Colonic mucosa (tissue), 4 donors: ENCODE data around the gene TGM6. TPM values are rescaled to one million over a fixed set of nuclear protein-coding genes. Genes with fewer than 3 reads are reported as not detected.

Experiments used
- DNase-seq: peaks from one replicate; pipeline ENCODE4 v3.0.0-alpha.2; 2020
- H3K27ac ChIP-seq: fragments of 200-600 bp; one replicate; pipeline ENCODE4 v1.8.0; 2021
- H3K27me3 ChIP-seq: fragments of 200-600 bp; one replicate; pipeline ENCODE4 v1.8.0; 2021
- H3K36me3 ChIP-seq: fragments of 200-600 bp; one replicate; pipeline ENCODE4 v1.8.0; 2021
- H3K4me1 ChIP-seq: fragments of 200-600 bp; one replicate; pipeline ENCODE4 v1.8.0; 2021; ENCODE audit warnings: mild to moderate bottlenecking
- H3K4me3 ChIP-seq: fragments of 200-600 bp; one replicate; pipeline ENCODE4 v1.8.0; 2021
- H3K9ac ChIP-seq, 2 donors: one replicate each; pipeline ENCODE4 v1.7.0; 2013; ENCODE audit warnings: control low read depth in 2 of 2, low read depth in 2 of 2, low read length in 2 of 2
- H3K9me3 ChIP-seq: fragments of 200-600 bp; one replicate; pipeline ENCODE4 v1.8.0; 2021
- intact Hi-C: fragments of 100-400 bp; cut with DNase I; formaldehyde crosslinking; loops from one replicate; pipeline ENCODE4 v1.14.1; 2022
- total RNA-seq, 2 donors: library from RNA; stranded (reverse); fragmentation: NEBNext Ultra II Directional in 1 of 2; extraction: Animal tissue kit (Norgen Biotek cat#: 25700) in 1 of 2; gene quantifications; one replicate each; pipeline ENCODE4 v1.2.1, GENCODE V29; 2021
- TF ChIP-seq, protein P1 (sequence below): fragments of 200-600 bp; IDR thresholded peaks from one replicate; pipeline ENCODE4 v1.8.0; 2022; ENCODE audit warnings: antibody characterized with exemption, mild to moderate bottlenecking
- donor health status: healthy.
- donor health status: DM: no; HTN: no; CAD: no.
- donor health status: DM: no; HTN: no; CAD: no.

Gene TGM6
- total RNA-seq, 2 donors from 2014 or later, result not detected

DNA sequence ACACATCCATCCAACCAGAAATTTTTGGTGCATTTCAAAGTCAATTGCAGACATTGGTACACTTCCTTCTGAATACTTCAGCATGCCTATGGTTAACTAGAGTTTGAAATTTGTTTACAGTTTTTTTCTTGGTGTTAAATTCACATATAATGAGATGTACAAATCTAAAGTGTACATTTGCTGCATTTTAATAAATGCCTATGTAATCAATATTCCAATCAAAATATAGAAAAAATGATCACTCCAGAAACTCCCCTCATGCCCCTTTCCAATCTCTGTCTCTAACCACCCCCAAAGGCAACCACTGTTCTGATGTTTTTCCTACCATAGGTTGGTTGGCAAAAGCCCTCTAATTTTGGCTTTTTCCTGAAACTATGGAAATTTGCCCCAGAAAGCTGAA is 7.6 kb upstream of the TGM6 start:
- no peaks in the 10 kb centered on the region for H3K9me3 ChIP-seq
- H3K4me1 ChIP-seq, result no peaks in the 10 kb centered on the region
- intact Hi-C loops, result no loop called here
- no peak overlapping the region for H3K9ac ChIP-seq
- H3K27ac ChIP-seq, result no peak overlapping the region
- no peak for DNase-seq
- H3K36me3 ChIP-seq, result no peaks in the 10 kb centered on the region
- TF ChIP-seq, protein P1, sequence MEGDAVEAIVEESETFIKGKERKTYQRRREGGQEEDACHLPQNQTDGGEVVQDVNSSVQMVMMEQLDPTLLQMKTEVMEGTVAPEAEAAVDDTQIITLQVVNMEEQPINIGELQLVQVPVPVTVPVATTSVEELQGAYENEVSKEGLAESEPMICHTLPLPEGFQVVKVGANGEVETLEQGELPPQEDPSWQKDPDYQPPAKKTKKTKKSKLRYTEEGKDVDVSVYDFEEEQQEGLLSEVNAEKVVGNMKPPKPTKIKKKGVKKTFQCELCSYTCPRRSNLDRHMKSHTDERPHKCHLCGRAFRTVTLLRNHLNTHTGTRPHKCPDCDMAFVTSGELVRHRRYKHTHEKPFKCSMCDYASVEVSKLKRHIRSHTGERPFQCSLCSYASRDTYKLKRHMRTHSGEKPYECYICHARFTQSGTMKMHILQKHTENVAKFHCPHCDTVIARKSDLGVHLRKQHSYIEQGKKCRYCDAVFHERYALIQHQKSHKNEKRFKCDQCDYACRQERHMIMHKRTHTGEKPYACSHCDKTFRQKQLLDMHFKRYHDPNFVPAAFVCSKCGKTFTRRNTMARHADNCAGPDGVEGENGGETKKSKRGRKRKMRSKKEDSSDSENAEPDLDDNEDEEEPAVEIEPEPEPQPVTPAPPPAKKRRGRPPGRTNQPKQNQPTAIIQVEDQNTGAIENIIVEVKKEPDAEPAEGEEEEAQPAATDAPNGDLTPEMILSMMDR, result no peak
- no peak overlapping the region for H3K4me3 ChIP-seq
- no peaks in the 10 kb centered on the region for H3K27me3 ChIP-seq

DNA sequence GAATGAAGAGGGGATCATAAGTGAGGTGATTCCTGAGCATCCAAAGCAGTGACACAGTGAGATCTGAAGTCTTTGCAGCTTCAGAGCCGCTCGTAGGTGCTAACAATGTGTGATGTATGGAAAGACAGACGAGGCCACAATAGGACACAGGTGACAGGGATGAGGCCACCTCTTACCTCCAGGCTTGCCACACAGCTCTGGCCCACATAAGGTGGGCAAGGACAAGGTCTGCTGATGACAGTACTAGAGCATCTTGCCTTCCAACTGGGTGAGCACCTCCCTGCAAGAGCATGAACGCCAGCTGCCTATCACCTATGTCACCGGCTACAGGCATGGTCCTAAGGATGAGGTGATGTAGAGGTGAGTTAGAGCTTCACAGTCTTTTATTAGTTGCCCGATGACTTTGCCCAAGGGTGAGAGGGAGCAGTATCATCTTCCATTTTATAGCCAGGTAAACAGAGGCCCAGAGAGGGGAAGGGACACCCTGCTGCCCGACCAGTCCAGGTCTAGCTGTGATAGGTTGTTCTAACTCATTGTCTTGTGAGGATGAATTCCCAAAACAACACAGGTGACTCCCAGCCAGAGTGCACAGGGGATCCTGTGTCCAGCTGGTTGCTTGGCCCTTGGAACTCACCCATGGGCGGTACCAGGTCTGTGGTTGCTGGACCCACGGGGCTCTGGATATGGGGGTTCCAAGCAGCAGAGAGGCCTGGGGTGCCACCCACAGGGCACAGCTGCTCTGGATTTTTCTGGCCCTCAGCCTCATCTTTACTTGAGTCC is 6.2 kb upstream of the TGM6 start:
- Histone ChIP-seq H3K4me1 (no peaks in the 10 kb centered on the region), H3K27ac (no peak overlapping the region), H3K27me3 (no peaks in the 10 kb centered on the region), H3K9me3 (no peaks in the 10 kb centered on the region), H3K36me3 (no peaks in the 10 kb centered on the region), H3K4me3 (no peak overlapping the region), H3K9ac (no peak overlapping the region)
- intact Hi-C loops, result no loop called here
- no peak for DNase-seq
- TF ChIP-seq, protein P1, result no peak

DNA sequence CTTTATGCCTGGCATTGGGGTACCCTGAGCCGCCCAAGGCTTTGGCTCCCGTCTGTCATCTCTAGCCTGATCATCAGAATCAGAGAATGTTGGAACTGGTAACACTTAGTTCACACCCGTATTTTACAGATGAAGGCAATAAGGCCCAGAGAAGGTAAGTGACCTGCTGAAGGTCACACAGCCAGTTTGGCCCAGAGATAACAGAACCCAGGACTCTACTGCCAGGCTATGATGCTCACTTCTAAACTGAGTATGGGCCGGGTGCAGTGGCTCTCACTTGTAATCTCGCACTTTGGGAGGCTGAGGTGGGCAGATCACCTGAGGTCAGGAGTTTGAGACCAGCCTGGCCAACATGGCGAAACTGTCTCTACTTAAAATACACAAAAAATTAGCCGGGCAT is 1.8 kb upstream of the TGM6 start:
- H3K9ac ChIP-seq, result no peak overlapping the region
- TF ChIP-seq, protein P1, result no peak
- DNase-seq, result no peak
- no peaks in the 10 kb centered on the region for H3K9me3 ChIP-seq
- no peaks in the 10 kb centered on the region for H3K4me1 ChIP-seq
- no peaks in the 10 kb centered on the region for H3K36me3 ChIP-seq
- intact Hi-C loops, result no loop called here
- H3K27ac ChIP-seq, result no peak overlapping the region
- H3K4me3 ChIP-seq, result no peak overlapping the region
- H3K27me3 ChIP-seq, result no peaks in the 10 kb centered on the region

DNA sequence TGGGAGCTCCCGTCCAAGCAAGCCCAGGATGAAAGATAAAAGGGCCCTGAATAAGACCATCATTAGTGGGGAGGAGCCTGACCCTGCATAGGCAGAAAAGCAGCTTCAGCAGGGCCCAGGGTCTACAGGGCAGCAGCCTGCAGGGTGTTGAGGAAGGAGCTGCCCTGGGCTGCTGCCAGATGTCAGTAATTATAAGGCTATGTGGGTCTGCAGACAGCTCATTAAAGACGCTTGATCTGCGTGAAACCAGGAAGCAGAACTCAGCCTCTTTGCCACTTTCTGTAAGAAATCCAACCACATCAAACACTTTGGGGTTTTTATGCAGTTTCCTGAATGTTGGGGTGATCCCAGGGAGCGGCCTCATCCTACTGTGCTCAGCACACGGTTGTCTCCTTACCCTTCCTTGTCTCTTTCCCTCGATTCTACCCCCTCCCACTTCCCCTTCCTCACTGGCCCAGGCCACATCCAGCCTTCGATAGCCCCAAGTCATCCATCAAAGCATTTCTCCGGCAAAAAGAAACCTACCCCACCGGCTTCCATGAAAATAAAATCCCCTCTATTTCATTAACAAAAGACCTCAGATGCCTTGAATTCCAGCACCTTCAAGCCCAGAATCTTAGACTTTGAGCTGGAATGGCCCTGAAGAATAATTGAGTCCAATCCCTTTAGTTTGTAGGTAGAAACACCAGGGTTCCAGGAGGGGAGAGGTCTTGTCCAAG is 1.0 kb upstream of the TGM6 start:
- no peak overlapping the region for H3K9ac ChIP-seq
- H3K9me3 ChIP-seq, result no peaks in the 10 kb centered on the region
- H3K4me1 ChIP-seq, result no peaks in the 10 kb centered on the region
- no peak overlapping the region for H3K4me3 ChIP-seq
- no peak overlapping the region for H3K27ac ChIP-seq
- no peak for DNase-seq
- intact Hi-C loops, result no loop called here
- TF ChIP-seq, protein P1, result no peak
- H3K27me3 ChIP-seq, result no peaks in the 10 kb centered on the region
- H3K36me3 ChIP-seq, result no peaks in the 10 kb centered on the region

DNA sequence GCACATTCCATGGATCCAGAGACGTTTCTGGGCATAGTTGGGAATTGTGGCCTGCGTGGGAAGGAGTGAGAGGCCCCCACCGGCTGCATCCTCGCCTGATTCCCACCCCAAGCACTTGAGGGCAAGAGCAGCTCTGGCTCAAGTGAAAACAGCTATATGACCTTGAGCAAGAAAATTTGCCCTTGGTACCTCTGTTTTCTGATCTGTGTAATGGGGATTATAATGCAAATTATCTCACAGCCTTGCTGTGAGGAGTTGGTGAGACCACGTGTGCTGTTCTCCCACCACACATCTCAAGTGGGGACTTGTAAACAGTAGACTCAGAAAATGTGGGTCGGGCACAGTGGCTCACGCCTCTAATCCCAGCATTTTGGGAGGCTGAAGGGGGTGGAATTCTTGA is 602 bp downstream of the TGM6 start:
- H3K9ac ChIP-seq, result no peak overlapping the region
- intact Hi-C loops, result no loop called here
- H3K27me3 ChIP-seq, result no peaks in the 10 kb centered on the region
- H3K36me3 ChIP-seq, result no peaks in the 10 kb centered on the region
- H3K27ac ChIP-seq, result no peak overlapping the region
- no peaks in the 10 kb centered on the region for H3K4me1 ChIP-seq
- no peak overlapping the region for H3K4me3 ChIP-seq
- TF ChIP-seq, protein P1, result no peak
- DNase-seq, result no peak
- no peaks in the 10 kb centered on the region for H3K9me3 ChIP-seq
